ENCODE data around the gene SLC35B1.

Gene SLC35B1

GRCh38 chr17:49707608-49708514 is at the start of gene SLC35B1:
SLC35B1 (minus strand) TSS chr17:49707964; CDS start chr17:49707833, 131 bp downstream.
- DNase-seq (ENCODE audit: low read depth, low spot score) = peak; percentile 95

GRCh38 chr17:49757151-49757777 is 49.5 kb upstream of the SLC35B1 start:
- no peak for DNase-seq (ENCODE audit: low read depth, low spot score)

GRCh38 chr17:49756323-49757150 is 48.8 kb upstream of the SLC35B1 start:
- no peak for DNase-seq (ENCODE audit: low read depth, low spot score)

GRCh38 chr17:49755663-49756283 is 48.0 kb upstream of the SLC35B1 start:
- DNase-seq (ENCODE audit: low read depth, low spot score) = no peak

GRCh38 chr17:49753959-49754391 is 46.2 kb upstream of the SLC35B1 start:
- DNase-seq (ENCODE audit: low read depth, low spot score) = no peak

GRCh38 chr17:49752508-49752907 is 44.7 kb upstream of the SLC35B1 start:
- no peak for DNase-seq (ENCODE audit: low read depth, low spot score)

GRCh38 chr17:49749730-49750129 is 42.0 kb upstream of the SLC35B1 start:
- no peak for DNase-seq (ENCODE audit: low read depth, low spot score)

- DNase-seq (ENCODE audit: low read depth, low spot score) = no peak
Measured at GRCh38 chr17:49748791-49749190, 41.0 kb upstream of the SLC35B1 start.

- DNase-seq (ENCODE audit: low read depth, low spot score) = no peak
Measured at GRCh38 chr17:49748223-49748622, 40.5 kb upstream of the SLC35B1 start.

- no peak for DNase-seq (ENCODE audit: low read depth, low spot score)
Measured at GRCh38 chr17:49747632-49748031, 39.9 kb upstream of the SLC35B1 start.

- no peak for DNase-seq (ENCODE audit: low read depth, low spot score)
Measured at GRCh38 chr17:49746791-49747490, 39.2 kb upstream of the SLC35B1 start.

- no peak for DNase-seq (ENCODE audit: low read depth, low spot score)
Measured at GRCh38 chr17:49745175-49746139, 37.7 kb upstream of the SLC35B1 start.

- DNase-seq (ENCODE audit: low read depth, low spot score) = no peak
Measured at GRCh38 chr17:49742166-49742638, 34.4 kb upstream of the SLC35B1 start.

GRCh38 chr17:49741692-49742076 is 33.9 kb upstream of the SLC35B1 start:
- DNase-seq (ENCODE audit: low read depth, low spot score) = no peak

GRCh38 chr17:49741009-49741691 is 33.4 kb upstream of the SLC35B1 start:
- DNase-seq (ENCODE audit: low read depth, low spot score) = no peak

- DNase-seq (ENCODE audit: low read depth, low spot score) = no peak
Measured at GRCh38 chr17:49739641-49740271, 32.0 kb upstream of the SLC35B1 start.

GRCh38 chr17:49738456-49739163 is 30.8 kb upstream of the SLC35B1 start:
- no peak for DNase-seq (ENCODE audit: low read depth, low spot score)
